HEK293 (cell line): ENCODE data around the gene PANX2.

Experiments used
- CTCF ChIA-PET: fragments of 350-600 bp; formaldehyde crosslinking; extraction: SDS; loops from one replicate; lab custom pipeline; 2021; ENCODE audit warnings: antibody characterized with exemption; lab: Yijun Ruan, JAX
- POLR2A ChIA-PET: fragments of 300-600 bp; formaldehyde crosslinking; extraction: SDS; loops from one replicate; lab custom pipeline; 2020; ENCODE audit warnings: antibody characterized with exemption, inconsistent platforms; lab: Yijun Ruan, JAX
- H3K27ac ChIP-seq: fragments of 200-500 bp; sonication (Bioruptor generic); 2 replicates; pipeline ENCODE4 v1.5.1; 2014; ENCODE audit warnings: low read depth, low read length, control low read depth, inconsistent platforms; ENCODE audit errors: extremely low read depth
- H3K36me3 ChIP-seq, 2 experiments: fragments of 200-500 bp in 1 of 2; sonication (Bioruptor generic) in 1 of 2; 1 replicate in 1 of 2; 2 replicates in 1 of 2; pipeline ENCODE4 v1.5.1; 2014 to 2017; ENCODE audit warnings: inconsistent platforms in 2 of 2, low read length in 2 of 2; ENCODE audit not compliant: control insufficient read depth in 2 of 2, insufficient read depth in 1 of 2
- H3K4me1 ChIP-seq: fragments of 200-500 bp; sonication (Bioruptor generic); 2 replicates; pipeline ENCODE4 v1.5.1; 2014; ENCODE audit warnings: mild to moderate bottlenecking, low read length, inconsistent platforms; ENCODE audit not compliant: control insufficient read depth, insufficient read depth
- H3K4me3 ChIP-seq: 2 replicates; pipeline ENCODE4 v1.5.1; 2011; ENCODE audit warnings: low read depth, mild to moderate bottlenecking, control low read depth, low read length, moderate library complexity
- H3K9me3 ChIP-seq: fragments of 200-500 bp; sonication (Bioruptor generic); 2 replicates; pipeline ENCODE4 v1.5.1; 2014; ENCODE audit warnings: low read depth, low read length, inconsistent platforms; ENCODE audit not compliant: control insufficient read depth, insufficient read depth
- GLIS2 ChIP-seq: fragments of 450-650 bp; formaldehyde crosslinking; IDR thresholded peaks from 2 replicates; pipeline ENCODE4 v1.5.1; 2016; ENCODE audit warnings: missing biosample characterization, missing genetic modification characterization
- IKZF3 ChIP-seq: fragments of 450-650 bp; IDR thresholded peaks from 2 replicates; pipeline ENCODE4 v1.5.0; 2018; ENCODE audit warnings: missing biosample characterization, mild to moderate bottlenecking, missing genetic modification characterization, moderate library complexity
- KLF16 ChIP-seq: fragments of 450-650 bp; formaldehyde crosslinking; IDR thresholded peaks from 2 replicates; pipeline ENCODE4 v1.5.1; 2017; ENCODE audit warnings: missing biosample characterization, missing genetic modification characterization
- KLF9 ChIP-seq: fragments of 450-650 bp; formaldehyde crosslinking; IDR thresholded peaks from 2 replicates; pipeline ENCODE4 v1.5.1; 2016; ENCODE audit warnings: missing biosample characterization, missing genetic modification characterization, low read depth
- PATZ1 ChIP-seq: fragments of 450-650 bp; formaldehyde crosslinking; IDR thresholded peaks from 2 replicates; pipeline ENCODE4 v1.5.1; 2016; ENCODE audit warnings: missing biosample characterization, missing genetic modification characterization
- ZFP69B ChIP-seq: fragments of 450-650 bp; formaldehyde crosslinking; IDR thresholded peaks from 2 replicates; pipeline ENCODE4 v1.5.1; 2016; ENCODE audit warnings: missing biosample characterization, missing genetic modification characterization
- ZIC2 ChIP-seq: fragments of 450-650 bp; formaldehyde crosslinking; IDR thresholded peaks from 2 replicates; pipeline ENCODE4 v1.5.1; 2016; ENCODE audit warnings: missing biosample characterization, missing genetic modification characterization
- ZNF169 ChIP-seq: fragments of 450-650 bp; formaldehyde crosslinking; IDR thresholded peaks from 2 replicates; pipeline ENCODE4 v1.5.1; 2016; ENCODE audit warnings: missing biosample characterization, missing genetic modification characterization
- ZNF174 ChIP-seq: fragments of 450-650 bp; formaldehyde crosslinking; IDR thresholded peaks from 2 replicates; pipeline ENCODE4 v1.5.0; 2017; ENCODE audit warnings: missing biosample characterization, mild to moderate bottlenecking, missing genetic modification characterization
- ZNF184 ChIP-seq: fragments of 450-650 bp; IDR thresholded peaks from 2 replicates; pipeline ENCODE4 v1.5.1; 2018; ENCODE audit warnings: missing biosample characterization, mild to moderate bottlenecking, missing genetic modification characterization
- ZNF2 ChIP-seq: fragments of 450-650 bp; formaldehyde crosslinking; IDR thresholded peaks from 2 replicates; pipeline ENCODE4 v1.5.1; 2016; ENCODE audit warnings: missing biosample characterization, missing genetic modification characterization
- ZNF513 ChIP-seq: fragments of 450-650 bp; IDR thresholded peaks from 2 replicates; pipeline ENCODE4 v1.5.1; 2018; ENCODE audit warnings: missing biosample characterization, missing genetic modification characterization
- ZNF518A ChIP-seq: fragments of 450-650 bp; formaldehyde crosslinking; conservative IDR thresholded peaks from 2 replicates; pipeline ENCODE4 v1.5.1; 2016; ENCODE audit warnings: low read depth, missing biosample characterization, missing genetic modification characterization
- ZNF571 ChIP-seq: fragments of 450-650 bp; formaldehyde crosslinking; IDR thresholded peaks from 2 replicates; pipeline ENCODE4 v1.5.0; 2017; ENCODE audit warnings: missing biosample characterization, missing genetic modification characterization
- ZNF639 ChIP-seq: fragments of 450-650 bp; formaldehyde crosslinking; IDR thresholded peaks from 2 replicates; pipeline ENCODE4 v1.5.1; 2016; ENCODE audit warnings: missing biosample characterization, missing genetic modification characterization
- ZNF692 ChIP-seq: fragments of 450-650 bp; formaldehyde crosslinking; IDR thresholded peaks from 2 replicates; pipeline ENCODE4 v1.5.1; 2016; ENCODE audit warnings: missing biosample characterization, missing genetic modification characterization
- ZNF707 ChIP-seq: fragments of 450-650 bp; formaldehyde crosslinking; IDR thresholded peaks from 2 replicates; pipeline ENCODE4 v1.5.1; 2016; ENCODE audit warnings: missing biosample characterization, missing genetic modification characterization
- ZNF777 ChIP-seq: fragments of 450-650 bp; formaldehyde crosslinking; IDR thresholded peaks from 2 replicates; pipeline ENCODE4 v1.5.1; 2017; ENCODE audit warnings: missing biosample characterization, missing genetic modification characterization, borderline replicate concordance
- ZNF791 ChIP-seq: fragments of 450-650 bp; formaldehyde crosslinking; IDR thresholded peaks from 2 replicates; pipeline ENCODE4 v1.5.1; 2016; ENCODE audit warnings: missing biosample characterization, missing genetic modification characterization
- ZNF830 ChIP-seq: fragments of 450-650 bp; IDR thresholded peaks from 2 replicates; pipeline ENCODE4 v1.5.0; 2018; ENCODE audit warnings: missing biosample characterization, missing genetic modification characterization, low read depth, mild to moderate bottlenecking, moderate library complexity
- ZNF843 ChIP-seq: fragments of 450-650 bp; formaldehyde crosslinking; IDR thresholded peaks from 2 replicates; pipeline ENCODE4 v1.5.1; 2016; ENCODE audit warnings: missing biosample characterization, missing genetic modification characterization

The PANX2 gene

GRCh38 chr22:50184004-50184901 lies 13.7 kb downstream of the PANX2 start:
- H3K36me3 ChIP-seq = peaks cover 0 to 24% of the 10 kb centered on the region in 2 experiments; a peak in 1 of 3 replicates
- H3K9me3 ChIP-seq = no peaks in the 10 kb centered on the region
- POLR2A ChIA-PET = interaction anchor here (0.5 kb wide), 1 partner anchor 165 kb away, joined by 5 read pairs; no protein-coding TSS in a partner anchor
- TF ChIP-seq ZNF518A (no peak), ZIC2 (peak; percentile 63), ZNF777 (no peak), ZNF571 (tag by site-specific recombination) (no peak), ZNF2 (no peak), ZNF692 (tag by site-specific recombination) (0 out of 2 replicates have a peak, but pooled peaks have one; percentile 11), ZNF184 (no peak), ZNF639 (tag by site-specific recombination) (no peak), KLF9 (tag by site-specific recombination) (0 out of 2 replicates have a peak, but pooled peaks have one; percentile 10), ZFP69B (0 out of 2 replicates have a peak, but pooled peaks have one; percentile 57), GLIS2 (tag by site-specific recombination) (peak; percentile 64), ZNF169 (no peak)
- peaks cover 14% of the 10 kb centered on the region for H3K4me1 ChIP-seq
- H3K27ac ChIP-seq = no peak overlapping the region
- H3K4me3 ChIP-seq = no peak overlapping the region
- CTCF ChIA-PET = interaction anchor here (0.7 kb wide), 1 partner anchor 397 kb away, joined by 3 read pairs; no protein-coding TSS in a partner anchor

- Histone ChIP-seq H3K27ac (no peak overlapping the region), H3K4me1 (peaks cover 20% of the 10 kb centered on the region), H3K36me3 (peaks cover 0 to 17% of the 10 kb centered on the region in 2 experiments; a peak in 1 of 3 replicates), H3K9me3 (no peaks in the 10 kb centered on the region), H3K4me3 (no peak overlapping the region)
- ChIA-PET CTCF (no interaction called here), POLR2A (interaction anchor here (0.5 kb wide), 1 partner anchor 164 kb away, joined by 5 read pairs; no protein-coding TSS in a partner anchor)
- TF ChIP-seq ZNF513 (tag by site-specific recombination) (no peak), ZNF791 (no peak), PATZ1 (tag by site-specific recombination) (no peak), KLF16 (tag by site-specific recombination) (no peak), ZNF843 (no peak), ZNF707 (tag by site-specific recombination) (no peak), ZNF830 (tag by site-specific recombination) (no peak), ZNF174 (tag by site-specific recombination) (no peak), IKZF3 (no peak)
These were observed 14.4 kb downstream of the PANX2 start for GRCh38 chr22:50184902-50185374.
